H9 (cell line): ENCODE results near the gene ATP6V1G3. TPM values are rescaled to one million over a fixed set of nuclear protein-coding genes. Genes with fewer than 3 reads are reported as not detected.

Experiments
- DNase-seq: peaks from one replicate; pipeline ENCODE4 v3.0.0-alpha.2; 2017
- H2AFZ ChIP-seq: one replicate; pipeline ENCODE4 v1.6.1; 2013; ENCODE audit warnings: mild to moderate bottlenecking, low read length, control low read depth, moderate library complexity
- H2AK5ac ChIP-seq: 2 replicates; pipeline ENCODE4 v1.6.1; 2013; ENCODE audit warnings: low read length, control low read depth, mixed read lengths; ENCODE audit not compliant: insufficient read length
- H2BK120ac ChIP-seq: one replicate; pipeline ENCODE4 v1.6.1; 2013; ENCODE audit warnings: low read depth, mild to moderate bottlenecking, low read length, control low read depth, inconsistent platforms; ENCODE audit not compliant: poor library complexity, severe bottlenecking
- H2BK12ac ChIP-seq: 2 replicates; pipeline ENCODE4 v1.6.1; 2013; ENCODE audit warnings: low read length, control low read depth, mixed read lengths, low read depth; ENCODE audit not compliant: insufficient read length
- H2BK15ac ChIP-seq: 2 replicates; pipeline ENCODE4 v1.6.1; 2013; ENCODE audit warnings: low read depth, low read length, control low read depth
- H2BK20ac ChIP-seq: one replicate; pipeline ENCODE4 v1.6.1; 2013; ENCODE audit warnings: low read depth, mild to moderate bottlenecking, low read length, control low read depth, inconsistent platforms; ENCODE audit not compliant: poor library complexity, severe bottlenecking
- H2BK5ac ChIP-seq: 2 replicates; pipeline ENCODE4 v1.6.1; 2013; ENCODE audit warnings: low read length, control low read depth, mixed read lengths; ENCODE audit not compliant: insufficient read length
- H3K14ac ChIP-seq: 2 replicates; pipeline ENCODE4 v1.6.1; 2013; ENCODE audit warnings: low read length, control low read depth; ENCODE audit not compliant: insufficient read depth
- H3K18ac ChIP-seq: 2 replicates; pipeline ENCODE4 v1.6.1; 2013; ENCODE audit warnings: low read depth, mild to moderate bottlenecking, mixed read lengths, low read length, control low read depth; ENCODE audit not compliant: insufficient read length
- H3K23ac ChIP-seq: 2 replicates; pipeline ENCODE4 v1.6.1; 2013; ENCODE audit warnings: low read length, control low read depth, mixed read lengths, low read depth; ENCODE audit not compliant: insufficient read length
- H3K23me2 ChIP-seq: 2 replicates; pipeline ENCODE4 v1.6.1; 2013; ENCODE audit warnings: low read depth, mild to moderate bottlenecking, mixed read lengths, low read length, control low read depth; ENCODE audit not compliant: insufficient read length, poor library complexity, severe bottlenecking
- H3K27ac ChIP-seq: 2 replicates; pipeline ENCODE4 v1.5.1; 2013; ENCODE audit warnings: low read length, control low read depth, mixed read lengths, low read depth; ENCODE audit not compliant: insufficient read length
- H3K27me3 ChIP-seq: 2 replicates; pipeline ENCODE4 v1.6.1; 2013; ENCODE audit warnings: low read length, control low read depth, inconsistent platforms; ENCODE audit not compliant: insufficient read depth
- H3K4ac ChIP-seq: 2 replicates; pipeline ENCODE4 v1.6.1; 2013; ENCODE audit warnings: low read depth, mild to moderate bottlenecking, control low read depth, inconsistent platforms, low read length, moderate library complexity
- H3K4me1 ChIP-seq: 2 replicates; pipeline ENCODE4 v1.6.1; 2013; ENCODE audit warnings: low read length, control low read depth, inconsistent platforms; ENCODE audit not compliant: insufficient read depth
- H3K4me2 ChIP-seq: 2 replicates; pipeline ENCODE4 v1.6.1; 2013; ENCODE audit warnings: low read length, control low read depth, mixed read lengths; ENCODE audit not compliant: insufficient read length, insufficient read depth
- H3K56ac ChIP-seq: 2 replicates; pipeline ENCODE4 v1.6.1; 2013; ENCODE audit warnings: low read depth, mild to moderate bottlenecking, mixed read lengths, low read length, control low read depth; ENCODE audit not compliant: insufficient read length
- H3K79me1 ChIP-seq: 2 replicates; pipeline ENCODE4 v1.6.1; 2013; ENCODE audit warnings: low read depth, mild to moderate bottlenecking, moderate library complexity, low read length, control low read depth, inconsistent platforms; ENCODE audit not compliant: insufficient read depth, poor library complexity, severe bottlenecking
- H3K79me2 ChIP-seq: 2 replicates; pipeline ENCODE4 v1.6.1; 2013; ENCODE audit warnings: low read length, control low read depth, inconsistent platforms; ENCODE audit not compliant: insufficient read depth
- H3K9ac ChIP-seq: 2 replicates; pipeline ENCODE4 v1.6.1; 2013; ENCODE audit warnings: low read length, control low read depth, mixed read lengths; ENCODE audit not compliant: insufficient read length; ENCODE audit errors: extremely low read depth
- H3K9me3 ChIP-seq: one replicate; pipeline ENCODE4 v1.6.1; 2013; ENCODE audit warnings: low read depth, low read length, inconsistent platforms; ENCODE audit not compliant: control insufficient read depth
- H3T11ph ChIP-seq: one replicate; pipeline ENCODE4 v1.6.1; 2013; ENCODE audit warnings: mild to moderate bottlenecking, low read length, control low read depth, inconsistent platforms
- H4K20me1 ChIP-seq: one replicate; pipeline ENCODE4 v1.6.1; 2013; ENCODE audit not compliant: control insufficient read depth, insufficient read length, insufficient read depth
- H4K5ac ChIP-seq: 2 replicates; pipeline ENCODE4 v1.6.1; 2013; ENCODE audit warnings: low read depth, mild to moderate bottlenecking, mixed read lengths, low read length, control low read depth; ENCODE audit not compliant: insufficient read length
- H4K8ac ChIP-seq: replicated peaks from 2 replicates; pipeline ENCODE4 v1.6.1; 2013; ENCODE audit warnings: low read length, control low read depth, mixed read lengths, low read depth; ENCODE audit not compliant: insufficient read length
- H4K91ac ChIP-seq: 2 replicates; pipeline ENCODE4 v1.6.1; 2013; ENCODE audit warnings: low read depth, mild to moderate bottlenecking, moderate library complexity, mixed read lengths, low read length, control low read depth; ENCODE audit not compliant: insufficient read length
- H3K27ac Mint-ChIP-seq, 3 experiments: 2 replicates in 2 of 3; 3 replicates in 1 of 3; pipeline ENCODE4 v1.8.0; 2020 to 2021; ENCODE audit warnings: mixed read lengths in 3 of 3, mild to moderate bottlenecking in 1 of 3, moderate library complexity in 1 of 3
- H3K27me3 Mint-ChIP-seq: 2 replicates; pipeline ENCODE4 v1.8.0; 2021; ENCODE audit warnings: low read depth, mild to moderate bottlenecking, moderate library complexity, mixed read lengths
- H3K36me3 Mint-ChIP-seq, 3 experiments: 2 replicates in 2 of 3; 3 replicates in 1 of 3; pipeline ENCODE4 v1.8.0; 2020 to 2021; ENCODE audit warnings: low read depth in 3 of 3, mixed read lengths in 3 of 3; ENCODE audit not compliant: insufficient read depth in 1 of 3
- H3K4me1 Mint-ChIP-seq, 2 experiments: 2 replicates each; pipeline ENCODE4 v1.8.0; 2020; ENCODE audit warnings: mixed read lengths in 2 of 2
- H3K4me3 Mint-ChIP-seq, 2 experiments: 2 replicates in 1 of 2; 3 replicates in 1 of 2; pipeline ENCODE4 v1.8.0; 2020 to 2021; ENCODE audit warnings: mild to moderate bottlenecking in 2 of 2, mixed read lengths in 2 of 2, moderate library complexity in 1 of 2
- H3K9me3 Mint-ChIP-seq, 2 experiments: 2 replicates in 1 of 2; 3 replicates in 1 of 2; pipeline ENCODE4 v1.8.0; 2020; ENCODE audit warnings: mild to moderate bottlenecking in 2 of 2, mixed read lengths in 2 of 2, moderate library complexity in 1 of 2
- WGBS: extraction: QIAGEN DNeasy Blood & Tissue Kit; methylation state at CpG from one replicate; pipeline ENCODE4 v1.1.7; 2013; ENCODE audit warnings: missing lambda C conversion rate, low lambda C conversion rate, mixed read lengths; ENCODE audit not compliant: insufficient read length; ENCODE audit errors: extremely low coverage; 5-methylcytosine and 5-hydroxymethylcytosine counted together
- total RNA-seq: library from RNA; stranded (reverse); gene quantifications from 2 replicates; pipeline ENCODE4 v1.2.1, GENCODE V29; 2021
- TF ChIP-seq, protein P1 (sequence below): fragments of 200-600 bp; sonication (generic); conservative IDR thresholded peaks from 3 replicates; pipeline ENCODE4 v1.8.0; 2021; ENCODE audit warnings: antibody characterized with exemption, mild to moderate bottlenecking

Gene ATP6V1G3
- total RNA-seq, 1 experiment from 2014 or later = not detected

DNA sequence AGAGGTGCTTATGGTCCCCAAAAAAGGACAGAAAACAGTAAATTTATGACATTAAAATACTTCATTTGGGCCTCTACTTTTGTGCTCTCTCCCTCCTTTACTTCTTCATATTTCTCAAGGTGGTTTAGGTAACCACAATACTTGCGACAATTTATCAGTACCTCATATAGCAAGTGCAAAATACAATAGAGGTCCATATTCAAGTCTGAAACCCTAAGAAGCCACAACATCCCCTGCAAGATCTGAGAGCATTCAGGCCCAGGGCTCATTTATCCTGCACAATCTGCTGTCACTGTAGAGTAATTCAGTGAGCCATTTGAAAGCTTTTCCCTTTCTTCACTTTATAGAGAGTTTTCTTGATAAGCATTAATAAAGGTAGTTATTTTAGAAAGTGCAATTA lies 24.2 kb upstream of the ATP6V1G3 start:
- DNase-seq = no peak
- Histone ChIP-seq H3K79me1 (no peaks in the 10 kb centered on the region), H3K4ac (no peak overlapping the region), H3K9ac (no peak overlapping the region), H2AFZ (no peak overlapping the region), H3K14ac (no peak overlapping the region), H3K4me1 (no peaks in the 10 kb centered on the region), H3K27me3 (no peaks in the 10 kb centered on the region), H3T11ph (no peak overlapping the region), H3K9me3 (no peaks in the 10 kb centered on the region), H4K91ac (no peak overlapping the region), H3K23me2 (no peaks in the 10 kb centered on the region), H4K8ac (no peak overlapping the region), H4K20me1 (no peaks in the 10 kb centered on the region), H3K27ac (no peak overlapping the region), H2BK5ac (no peak overlapping the region), H2AK5ac (no peak overlapping the region), H3K79me2 (no peaks in the 10 kb centered on the region), H3K23ac (no peak overlapping the region), H4K5ac (no peak overlapping the region), H2BK15ac (no peak overlapping the region), H3K56ac (no peak overlapping the region), H3K4me2 (no peak overlapping the region), H2BK12ac (no peak overlapping the region), H2BK20ac (no peak overlapping the region), H2BK120ac (no peak overlapping the region), H3K18ac (no peak overlapping the region)
- Mint-ChIP-seq H3K9me3 (no peaks in the 10 kb centered on the region), H3K27ac (no peak overlapping the region), H3K27me3 (no peaks in the 10 kb centered on the region), H3K36me3 (no peaks in the 10 kb centered on the region), H3K4me3 (no peak overlapping the region), H3K4me1 (peaks cover 4 to 6% of the 10 kb centered on the region in 2 experiments; a peak in 3 of 4 replicates)
- no CpG with 5 or more reads among the region's 1 CpG for WGBS
- TF ChIP-seq, protein P1, sequence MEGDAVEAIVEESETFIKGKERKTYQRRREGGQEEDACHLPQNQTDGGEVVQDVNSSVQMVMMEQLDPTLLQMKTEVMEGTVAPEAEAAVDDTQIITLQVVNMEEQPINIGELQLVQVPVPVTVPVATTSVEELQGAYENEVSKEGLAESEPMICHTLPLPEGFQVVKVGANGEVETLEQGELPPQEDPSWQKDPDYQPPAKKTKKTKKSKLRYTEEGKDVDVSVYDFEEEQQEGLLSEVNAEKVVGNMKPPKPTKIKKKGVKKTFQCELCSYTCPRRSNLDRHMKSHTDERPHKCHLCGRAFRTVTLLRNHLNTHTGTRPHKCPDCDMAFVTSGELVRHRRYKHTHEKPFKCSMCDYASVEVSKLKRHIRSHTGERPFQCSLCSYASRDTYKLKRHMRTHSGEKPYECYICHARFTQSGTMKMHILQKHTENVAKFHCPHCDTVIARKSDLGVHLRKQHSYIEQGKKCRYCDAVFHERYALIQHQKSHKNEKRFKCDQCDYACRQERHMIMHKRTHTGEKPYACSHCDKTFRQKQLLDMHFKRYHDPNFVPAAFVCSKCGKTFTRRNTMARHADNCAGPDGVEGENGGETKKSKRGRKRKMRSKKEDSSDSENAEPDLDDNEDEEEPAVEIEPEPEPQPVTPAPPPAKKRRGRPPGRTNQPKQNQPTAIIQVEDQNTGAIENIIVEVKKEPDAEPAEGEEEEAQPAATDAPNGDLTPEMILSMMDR = no peak
